Measurements from ENCODE around the gene TMEM50B.

GRCh38 chr21:33443194-33443593 is 36.6 kb downstream of the TMEM50B start:
- TF ChIP-seq CTCF (IDR thresholded peaks at IDR 0.05; ENCODE audit: insufficient read depth, low read depth, low read length) (no peak), EZH2 (IDR thresholded peaks at IDR 0.05; ENCODE audit: insufficient read depth, low read length) (no peak)
